Right hindlimb (tissue), 1 donor: Measurements from ENCODE around the gene PEX7.
"Not testable (repeated sequence)": the region's sequence is repeated elsewhere in the genome, so short reads cannot be mapped to it uniquely, and the experiment has no call there.

Experiments used
- DNase-seq: peaks from one replicate; pipeline ENCODE4 v3.0.0-alpha.2; 2018

PEX7 gene

DNA sequence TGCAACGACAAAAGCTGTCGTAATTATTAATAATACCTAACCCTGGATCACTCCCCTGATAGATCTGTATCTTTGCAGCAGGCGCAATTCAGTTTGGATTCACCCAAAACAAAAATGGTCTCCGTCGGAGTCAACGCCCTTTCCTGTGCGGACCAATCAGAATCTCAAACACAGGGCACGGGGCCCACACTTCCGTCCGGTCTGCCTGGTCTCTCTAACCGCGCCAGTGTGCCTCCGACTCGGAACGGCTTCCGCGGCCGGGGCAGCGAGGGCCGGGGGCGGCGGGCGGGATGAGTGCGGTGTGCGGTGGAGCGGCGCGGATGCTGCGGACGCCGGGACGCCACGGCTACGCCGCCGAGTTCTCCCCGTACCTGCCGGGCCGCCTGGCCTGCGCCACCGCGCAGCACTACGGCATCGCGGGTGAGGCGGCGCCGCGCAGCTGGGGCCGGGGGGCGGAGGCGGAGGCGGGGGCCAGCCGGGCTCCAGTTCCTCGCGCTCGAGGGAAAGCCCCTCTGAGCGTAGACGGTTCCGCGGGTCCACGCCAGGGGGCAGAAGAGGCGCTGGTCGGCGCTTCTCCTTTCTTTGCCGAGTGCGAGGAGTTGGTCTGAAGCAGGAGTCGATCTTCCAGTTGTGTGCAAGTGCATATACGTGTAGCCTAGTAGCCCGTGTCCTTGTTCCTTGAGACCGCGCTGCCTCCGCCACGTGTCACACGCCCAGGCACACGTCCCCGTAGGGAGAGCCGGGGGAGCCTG is at the start of gene PEX7:
Gene PEX7, plus strand, starts transcription at position 217 of the 752 bp plus-strand sequence. Its CDS starts 74 bp downstream, at position 291.
- DNase-seq, result peak; percentile 96

DNA sequence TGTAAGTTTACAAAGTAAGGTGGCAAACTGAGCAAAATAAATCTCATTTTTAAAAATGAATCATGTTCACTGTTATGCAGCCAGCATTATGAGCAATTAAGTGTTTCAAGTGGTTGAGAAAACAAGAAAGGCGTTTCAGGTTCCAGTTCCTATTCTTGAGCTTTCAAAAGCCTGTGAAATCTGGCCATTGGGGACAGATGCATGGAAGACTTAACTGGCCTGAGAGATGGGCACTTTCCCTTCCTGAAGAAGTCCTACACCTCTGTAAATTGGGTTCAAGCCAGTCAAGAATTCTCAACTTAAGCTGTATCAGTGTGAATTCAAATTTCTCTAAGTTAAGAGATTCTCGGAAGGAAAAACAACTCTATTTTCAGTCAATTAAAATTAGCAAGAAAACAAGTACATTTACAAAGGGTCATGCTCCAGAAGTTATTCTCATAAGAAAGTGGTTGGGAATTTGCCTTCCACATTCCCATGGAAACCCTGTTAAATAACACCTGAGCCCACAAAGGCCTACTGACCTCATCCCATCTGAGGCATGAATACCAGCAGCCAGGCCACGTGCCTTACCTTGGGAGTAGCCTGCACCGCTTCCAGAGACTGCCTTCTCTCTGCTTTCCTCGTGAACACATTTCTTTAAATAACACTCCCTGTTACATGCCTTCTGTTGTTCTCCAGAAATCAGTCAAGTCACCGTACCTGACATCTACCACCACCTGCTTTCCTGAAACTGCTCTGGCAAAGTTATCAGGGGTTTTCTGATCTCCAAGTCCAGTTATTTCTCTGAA is 49.5 kb upstream of the PEX7 start:
- DNase-seq, result no peak

- DNase-seq, result no peak
These were observed 49.0 kb upstream of the PEX7 start for GRCh38 chr6:136773473-136773796.

DNA sequence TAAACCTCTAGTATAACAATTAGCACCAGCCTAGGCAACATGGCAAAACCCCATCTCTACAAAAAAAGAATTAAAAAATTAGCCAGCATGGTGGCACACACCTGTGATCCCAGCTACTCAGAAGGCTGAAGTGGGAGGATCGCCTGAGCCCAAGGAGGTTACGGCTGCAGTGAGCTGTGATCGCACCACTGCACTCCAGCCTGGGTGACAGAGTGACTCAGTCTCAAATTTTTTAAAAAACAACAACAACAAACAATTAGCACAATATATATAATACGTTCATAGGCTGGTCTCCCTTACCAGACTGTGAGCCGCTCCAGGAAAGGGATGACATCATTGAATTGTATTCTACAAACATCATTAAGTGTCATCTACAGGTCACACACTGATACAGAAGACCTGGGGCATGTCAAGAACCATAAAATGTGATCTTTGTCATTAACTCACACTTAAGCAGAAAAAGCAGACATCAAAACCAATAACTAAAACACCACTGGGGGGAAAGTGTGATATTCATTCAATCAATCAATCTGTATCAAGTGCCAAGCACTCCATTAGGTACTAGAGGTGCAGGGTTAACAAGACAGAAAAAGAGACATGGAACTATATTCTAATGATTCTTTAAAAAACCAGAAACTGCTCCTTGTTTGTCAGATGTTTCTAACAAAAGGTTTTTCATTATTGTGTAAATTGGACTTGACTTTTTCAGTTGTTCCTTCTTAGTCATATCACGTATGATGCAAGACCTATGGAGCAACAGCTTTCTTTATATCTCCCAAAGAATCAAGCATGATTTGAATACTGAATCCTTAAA is 48.0 kb upstream of the PEX7 start:
- no peak for DNase-seq

GRCh38 chr6:136775081-136775480 is 47.3 kb upstream of the PEX7 start:
- no peak for DNase-seq

DNA sequence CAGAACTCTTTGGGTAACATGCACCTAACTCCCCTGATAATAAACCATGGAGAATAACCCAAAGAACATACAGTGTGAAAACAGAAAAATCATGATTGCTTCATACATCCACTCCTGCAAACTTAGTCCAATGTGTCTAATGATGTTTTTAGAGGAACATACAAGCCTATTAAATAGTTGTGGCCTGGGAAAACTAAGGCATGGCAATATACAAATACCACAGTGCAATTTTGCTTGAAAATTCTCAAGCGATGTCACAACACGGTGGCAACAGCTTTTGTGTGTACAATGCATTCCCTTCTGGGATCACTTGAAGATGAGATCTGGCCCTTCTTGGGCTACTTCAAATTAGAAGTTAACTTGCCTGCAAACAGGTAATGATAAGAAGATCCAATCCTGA is 46.8 kb upstream of the PEX7 start:
- no peak for DNase-seq

- no peak for DNase-seq
These were observed 44.7 kb upstream of the PEX7 start for GRCh38 chr6:136777651-136778050.

DNA sequence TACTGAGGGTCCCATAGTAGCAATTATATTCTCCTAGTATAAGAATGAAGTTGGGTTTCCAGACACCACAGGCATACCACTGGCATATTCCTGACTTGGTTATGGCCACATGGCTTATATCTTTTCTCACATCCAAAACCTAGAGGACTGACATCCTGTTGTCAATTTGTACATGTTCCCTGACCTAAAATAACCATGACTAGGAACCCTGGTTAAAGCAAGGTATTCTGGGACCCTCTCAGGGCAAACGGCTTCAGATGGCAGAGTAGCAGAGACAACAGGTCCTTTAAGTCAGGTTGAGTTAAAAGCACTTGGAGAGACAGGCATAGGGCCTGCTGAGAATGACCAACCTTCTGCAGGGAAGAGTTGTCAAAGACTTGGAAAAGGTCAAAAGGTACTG is 42.7 kb upstream of the PEX7 start:
- no peak for DNase-seq

GRCh38 chr6:136780972-136781371 is 41.4 kb upstream of the PEX7 start:
- no peak for DNase-seq

GRCh38 chr6:136782021-136782770 is 40.2 kb upstream of the PEX7 start:
- no peak for DNase-seq

- no peak for DNase-seq
These were observed 39.4 kb upstream of the PEX7 start for GRCh38 chr6:136783021-136783420.

DNA sequence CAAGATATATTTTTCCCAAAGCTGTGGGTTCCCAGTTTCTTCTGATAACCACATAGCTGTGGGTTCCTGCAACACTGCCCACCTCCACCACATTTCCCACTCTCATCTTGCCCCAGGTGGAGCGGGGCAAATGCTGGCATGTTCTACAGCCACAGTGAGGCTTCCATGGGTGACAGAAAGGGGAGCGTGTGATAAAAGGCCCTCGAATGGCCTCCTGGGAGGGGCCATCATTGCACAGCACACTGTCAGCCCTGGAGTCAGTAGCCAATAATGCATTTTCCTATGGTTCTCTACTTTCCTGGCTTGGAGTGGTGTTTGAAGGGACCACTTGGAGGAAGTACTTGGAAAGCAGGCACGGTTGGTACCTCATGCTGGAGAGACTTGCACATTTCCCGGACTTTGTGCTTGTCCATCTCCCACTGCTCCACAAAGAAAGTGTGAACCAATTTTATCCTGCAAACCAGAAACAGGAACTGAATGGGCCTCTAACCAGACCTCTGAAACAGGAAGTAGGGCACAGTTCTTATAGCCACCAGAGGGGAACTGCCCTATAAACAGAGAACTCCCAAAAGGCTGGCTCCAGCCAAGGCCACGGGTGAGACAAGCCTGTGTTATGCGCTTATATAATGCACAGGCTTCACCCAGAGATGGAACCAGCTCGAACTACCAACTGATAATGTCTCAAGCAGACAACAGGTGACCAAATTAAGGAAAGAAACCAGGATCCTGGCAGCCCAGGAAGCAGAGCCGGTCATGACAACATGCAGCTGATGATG is 38.7 kb upstream of the PEX7 start:
- DNase-seq, result no peak

GRCh38 chr6:136784271-136784664 is 38.1 kb upstream of the PEX7 start:
- DNase-seq, result no peak

GRCh38 chr6:136784910-136785746 is 37.3 kb upstream of the PEX7 start:
- peak; percentile 33 for DNase-seq

- no peak for DNase-seq
These were observed 35.7 kb upstream of the PEX7 start for GRCh38 chr6:136786658-136787057.

GRCh38 chr6:136787726-136788068 is 34.7 kb upstream of the PEX7 start:
- DNase-seq, result no peak

GRCh38 chr6:136788069-136788902 is 34.1 kb upstream of the PEX7 start:
- no peak for DNase-seq

- not testable (repeated sequence) for DNase-seq
These were observed 33.0 kb upstream of the PEX7 start for GRCh38 chr6:136789440-136789839.

DNA sequence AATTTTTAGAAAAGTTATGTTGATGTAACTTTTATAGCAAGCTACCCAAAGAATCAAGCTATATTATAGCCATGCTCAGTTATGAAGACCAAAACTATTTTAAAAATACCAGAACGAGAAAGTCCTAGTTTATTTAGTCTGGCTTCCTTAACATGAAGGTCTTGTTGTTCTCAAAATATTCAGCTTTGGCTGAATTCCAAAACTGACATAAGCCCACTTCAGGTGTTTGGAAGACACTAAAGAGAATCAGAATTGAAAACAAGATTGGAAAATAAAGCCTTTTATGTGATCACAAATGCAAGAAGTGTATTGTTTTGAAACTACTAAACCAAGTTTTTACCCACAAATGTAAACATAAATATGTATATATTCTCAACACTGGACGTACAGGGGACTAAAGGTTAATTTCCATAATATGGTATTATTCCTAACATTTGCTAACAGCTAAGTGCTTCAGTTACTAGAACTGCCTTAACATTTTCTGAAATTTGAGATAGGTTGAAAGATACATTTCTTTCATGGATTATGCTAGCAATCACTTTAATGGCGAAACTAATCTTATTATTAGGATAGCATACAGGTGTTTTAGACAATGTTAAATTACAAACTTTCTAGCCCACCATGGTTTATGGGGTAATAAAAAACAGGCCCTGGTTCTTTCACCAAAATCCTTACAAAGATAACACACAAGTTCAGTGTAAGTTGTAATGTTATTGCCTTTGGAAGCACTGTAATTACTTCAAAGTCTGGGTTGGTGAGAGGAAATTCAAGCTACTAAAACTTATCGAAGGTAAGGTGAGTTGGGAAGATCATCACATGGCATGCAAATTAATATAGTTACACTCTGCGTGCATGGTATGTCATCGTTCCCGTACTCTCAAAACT is 31.7 kb upstream of the PEX7 start:
- DNase-seq, result no peak
